Measurements from ENCODE around the gene MOB3A.

DNA sequence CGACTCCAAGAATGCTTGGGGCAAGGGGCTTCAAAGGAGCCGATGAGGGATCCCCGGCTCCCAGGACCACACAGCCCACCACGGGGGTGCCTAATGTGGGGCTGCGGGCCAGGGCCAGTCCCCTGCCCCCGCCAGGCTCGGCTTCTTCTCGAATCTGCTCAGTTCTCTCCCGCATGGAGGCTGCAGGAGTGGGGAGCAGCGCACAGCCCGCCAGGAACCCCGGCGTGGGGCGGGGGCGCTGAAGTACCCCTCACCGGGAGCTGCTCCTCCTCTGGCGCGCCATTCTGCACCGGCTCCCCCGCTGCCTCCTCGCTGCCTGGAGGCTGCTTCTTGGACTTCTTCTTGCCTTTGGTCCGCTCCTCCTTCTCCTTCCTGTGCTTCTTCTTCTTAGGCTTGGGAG lies 15.3 kb upstream of the MOB3A start:
- TF ChIP-seq, protein P1, sequence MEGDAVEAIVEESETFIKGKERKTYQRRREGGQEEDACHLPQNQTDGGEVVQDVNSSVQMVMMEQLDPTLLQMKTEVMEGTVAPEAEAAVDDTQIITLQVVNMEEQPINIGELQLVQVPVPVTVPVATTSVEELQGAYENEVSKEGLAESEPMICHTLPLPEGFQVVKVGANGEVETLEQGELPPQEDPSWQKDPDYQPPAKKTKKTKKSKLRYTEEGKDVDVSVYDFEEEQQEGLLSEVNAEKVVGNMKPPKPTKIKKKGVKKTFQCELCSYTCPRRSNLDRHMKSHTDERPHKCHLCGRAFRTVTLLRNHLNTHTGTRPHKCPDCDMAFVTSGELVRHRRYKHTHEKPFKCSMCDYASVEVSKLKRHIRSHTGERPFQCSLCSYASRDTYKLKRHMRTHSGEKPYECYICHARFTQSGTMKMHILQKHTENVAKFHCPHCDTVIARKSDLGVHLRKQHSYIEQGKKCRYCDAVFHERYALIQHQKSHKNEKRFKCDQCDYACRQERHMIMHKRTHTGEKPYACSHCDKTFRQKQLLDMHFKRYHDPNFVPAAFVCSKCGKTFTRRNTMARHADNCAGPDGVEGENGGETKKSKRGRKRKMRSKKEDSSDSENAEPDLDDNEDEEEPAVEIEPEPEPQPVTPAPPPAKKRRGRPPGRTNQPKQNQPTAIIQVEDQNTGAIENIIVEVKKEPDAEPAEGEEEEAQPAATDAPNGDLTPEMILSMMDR (IDR thresholded peaks at IDR 0.05 in 4 of 5, conservative IDR thresholded peaks at IDR 0.05 in 1 of 5), result no peak
- TF ChIP-seq POLR2A (IDR thresholded peaks at IDR 0.05), result no peak
